ENCODE data around the gene KCNQ4. TPM values are rescaled to one million over a fixed set of nuclear protein-coding genes. Genes with fewer than 3 reads are reported as not detected.

KCNQ4 gene
- total RNA-seq, 1 experiment from 2014 or later, result 0.74 TPM

- DNase-seq (ENCODE audit: low spot score), result no peak
Observed at GRCh38 chr1:40818264-40818961, 34.8 kb downstream of the KCNQ4 start.

DNA sequence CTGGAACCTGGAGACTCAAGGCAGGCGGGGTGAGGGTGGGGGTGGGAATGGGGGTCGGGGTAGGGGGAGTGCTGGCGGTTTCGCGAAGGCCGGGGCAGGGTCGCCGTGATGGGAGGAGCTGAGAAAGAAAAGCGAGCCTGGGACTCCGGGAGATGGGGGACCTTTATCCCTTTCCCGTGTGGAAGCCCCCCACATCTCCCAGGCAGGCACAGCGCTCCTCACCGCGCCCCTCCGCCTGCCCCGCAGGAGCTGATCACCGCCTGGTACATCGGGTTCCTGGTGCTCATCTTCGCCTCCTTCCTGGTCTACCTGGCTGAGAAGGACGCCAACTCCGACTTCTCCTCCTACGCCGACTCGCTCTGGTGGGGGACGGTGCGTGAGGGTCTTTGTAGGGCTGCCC is 35.5 kb downstream of the KCNQ4 start:
- DNase-seq (ENCODE audit: low spot score), result no peak

GRCh38 chr1:40820251-40820797 is 36.7 kb downstream of the KCNQ4 start:
- no peak for DNase-seq (ENCODE audit: low spot score)

DNA sequence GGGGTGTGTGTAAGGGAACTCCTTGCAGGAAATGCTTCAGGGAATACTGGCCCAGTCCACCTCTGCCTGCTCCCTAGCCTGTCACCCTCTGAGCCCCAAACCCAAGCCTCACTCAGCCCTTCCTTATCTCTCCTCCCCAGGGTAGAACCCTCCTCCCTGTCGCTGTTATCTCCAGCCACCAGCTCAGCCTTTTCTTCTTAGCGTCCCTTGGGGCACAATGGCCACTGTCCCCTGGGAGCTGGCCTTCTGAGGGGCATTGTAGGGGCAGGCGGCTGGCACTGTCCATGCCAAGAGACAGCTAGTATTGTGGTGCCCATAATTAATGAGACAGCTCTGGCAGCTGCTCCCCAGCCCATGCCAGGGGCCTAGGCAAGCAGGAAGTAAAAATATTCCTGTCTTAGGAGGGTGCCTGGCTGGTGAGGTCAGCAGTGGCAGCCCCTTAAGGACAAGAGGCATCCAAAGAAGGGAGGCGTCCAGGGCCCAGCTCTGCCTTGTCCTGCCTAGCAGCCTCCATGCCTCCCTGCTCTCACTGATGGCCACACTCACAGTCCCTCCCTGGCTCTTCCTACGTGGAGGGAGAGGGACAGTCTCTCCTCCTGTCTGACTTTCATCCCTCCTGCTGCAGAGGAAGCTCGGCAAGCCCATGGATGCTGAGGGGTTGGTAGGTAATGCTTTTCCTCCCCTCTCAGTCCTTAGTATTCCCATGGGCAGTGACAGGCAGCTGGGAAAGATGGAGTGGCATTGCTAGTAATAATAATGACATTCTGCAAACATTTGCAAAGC is 37.5 kb downstream of the KCNQ4 start:
- no peak for DNase-seq (ENCODE audit: low spot score)

GRCh38 chr1:40822890-40823289 is 39.3 kb downstream of the KCNQ4 start:
- no peak for DNase-seq (ENCODE audit: low spot score)

GRCh38 chr1:40823345-40823744 is 39.8 kb downstream of the KCNQ4 start:
- DNase-seq (ENCODE audit: low spot score), result no peak

DNA sequence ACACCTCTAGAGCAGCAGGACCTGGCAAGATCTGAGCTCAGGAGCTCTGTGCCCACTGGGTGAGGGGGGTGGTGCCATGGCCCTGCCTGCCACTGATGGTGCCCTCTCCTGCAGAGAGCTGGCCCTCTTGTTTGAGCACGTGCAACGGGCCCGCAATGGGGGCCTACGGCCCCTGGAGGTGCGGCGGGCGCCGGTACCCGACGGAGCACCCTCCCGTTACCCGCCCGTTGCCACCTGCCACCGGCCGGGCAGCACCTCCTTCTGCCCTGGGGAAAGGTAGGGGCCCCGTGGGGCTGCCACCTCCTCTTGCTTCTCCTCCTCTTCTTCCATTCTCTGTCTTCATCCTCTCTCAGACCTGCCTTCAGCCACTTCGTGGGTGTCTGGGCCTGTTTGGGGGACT is 40.4 kb downstream of the KCNQ4 start:
- no peak for DNase-seq (ENCODE audit: low spot score)

- no peak for DNase-seq (ENCODE audit: low spot score)
Observed at GRCh38 chr1:40824591-40825434, 41.2 kb downstream of the KCNQ4 start.

- no peak for DNase-seq (ENCODE audit: low spot score)
Observed at GRCh38 chr1:40825435-40825788, 41.8 kb downstream of the KCNQ4 start.

- DNase-seq (ENCODE audit: low spot score), result no peak
Observed at GRCh38 chr1:40825996-40826395, 42.4 kb downstream of the KCNQ4 start.

GRCh38 chr1:40829631-40830245 is 46.2 kb downstream of the KCNQ4 start:
- no peak for DNase-seq (ENCODE audit: low spot score)

GRCh38 chr1:40830419-40830943 is 46.9 kb downstream of the KCNQ4 start:
- DNase-seq (ENCODE audit: low spot score), result no peak

DNA sequence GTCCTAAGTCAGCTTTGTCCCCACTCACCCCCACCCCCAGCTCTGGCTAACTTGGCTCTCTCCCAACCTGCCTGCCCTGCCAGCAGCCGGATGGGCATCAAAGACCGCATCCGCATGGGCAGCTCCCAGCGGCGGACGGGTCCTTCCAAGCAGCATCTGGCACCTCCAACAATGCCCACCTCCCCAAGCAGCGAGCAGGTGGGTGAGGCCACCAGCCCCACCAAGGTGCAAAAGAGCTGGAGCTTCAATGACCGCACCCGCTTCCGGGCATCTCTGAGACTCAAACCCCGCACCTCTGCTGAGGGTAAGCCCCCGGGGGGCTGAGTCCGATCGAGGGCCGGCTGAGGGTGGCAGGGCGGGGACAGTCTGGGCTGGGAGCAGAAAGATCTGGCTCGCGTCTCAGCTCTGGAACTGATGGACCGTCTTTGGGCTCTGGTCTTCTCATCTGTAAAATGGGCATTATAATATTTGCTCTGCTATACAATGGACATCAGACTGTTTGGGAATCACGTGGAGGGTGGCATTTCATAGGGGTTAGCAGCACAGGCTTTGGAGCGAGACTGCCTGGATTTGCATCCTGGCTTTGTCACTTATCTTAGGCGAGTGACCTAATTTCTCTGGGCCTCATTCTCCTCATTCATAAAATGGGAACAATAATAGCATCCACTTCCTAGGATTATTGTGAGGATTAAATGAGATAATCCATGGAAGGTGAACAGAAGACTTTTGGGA is 47.6 kb downstream of the KCNQ4 start:
- DNase-seq (ENCODE audit: low spot score), result no peak

GRCh38 chr1:40833979-40834378 is 50.4 kb downstream of the KCNQ4 start:
- no peak for DNase-seq (ENCODE audit: low spot score)

DNA sequence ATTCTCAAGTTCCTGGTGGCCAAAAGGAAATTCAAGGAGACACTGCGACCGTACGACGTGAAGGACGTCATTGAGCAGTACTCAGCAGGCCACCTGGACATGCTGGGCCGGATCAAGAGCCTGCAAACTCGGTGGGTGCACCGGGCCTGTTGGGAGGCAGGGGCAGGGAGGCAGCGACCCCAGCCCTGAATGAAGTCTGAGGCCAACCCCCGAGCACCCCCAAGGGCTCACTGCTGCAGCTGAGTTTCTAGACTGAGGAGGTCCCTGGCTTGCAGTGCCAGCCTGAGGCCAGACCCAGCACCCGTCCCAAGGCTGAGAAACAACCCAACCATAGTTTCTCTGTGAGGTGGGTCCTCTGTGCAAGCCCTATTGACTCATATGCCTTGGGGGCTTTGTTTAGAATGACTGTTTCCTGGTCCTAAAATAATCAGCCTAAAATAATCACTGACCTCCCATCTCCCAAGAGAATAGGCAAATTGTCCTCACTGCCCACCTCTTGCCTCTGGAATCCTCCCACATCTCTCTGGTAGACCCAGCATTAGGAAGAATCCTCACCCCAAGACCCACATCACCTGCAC is 51.5 kb downstream of the KCNQ4 start:
- no peak for DNase-seq (ENCODE audit: low spot score)

- DNase-seq (ENCODE audit: low spot score), result no peak
Observed at GRCh38 chr1:40836283-40836682, 52.7 kb downstream of the KCNQ4 start.

DNA sequence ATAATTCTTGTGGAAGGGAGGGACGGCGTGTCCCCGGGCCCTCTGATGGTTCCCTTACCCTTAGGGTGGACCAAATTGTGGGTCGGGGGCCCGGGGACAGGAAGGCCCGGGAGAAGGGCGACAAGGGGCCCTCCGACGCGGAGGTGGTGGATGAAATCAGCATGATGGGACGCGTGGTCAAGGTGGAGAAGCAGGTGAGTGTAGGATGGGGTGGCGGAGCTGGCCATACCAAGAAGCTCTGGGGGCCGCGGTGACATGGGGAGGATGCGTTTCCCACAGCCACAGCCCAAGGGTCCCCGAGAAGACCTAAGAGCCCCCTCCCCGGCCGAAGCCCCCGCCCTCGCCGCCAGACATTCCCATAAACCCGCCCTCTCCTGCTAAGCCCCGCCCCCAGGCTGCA is 54.0 kb downstream of the KCNQ4 start:
- DNase-seq (ENCODE audit: low spot score), result no peak

GRCh38 chr1:40838045-40838979 is 54.7 kb downstream of the KCNQ4 start:
- no peak for DNase-seq (ENCODE audit: low spot score)

Measured in HT-29 (cell line).